ENCODE results near the gene PIGQ. TPM values are rescaled to one million over a fixed set of nuclear protein-coding genes. Genes with fewer than 3 reads are reported as not detected.

PIGQ gene
- total RNA-seq, 5 donors from 2014 or later (not counting 1 experiment from before 2014, with no cell fraction given), result 38.2 to 86.9 (median 63.1) TPM

DNA sequence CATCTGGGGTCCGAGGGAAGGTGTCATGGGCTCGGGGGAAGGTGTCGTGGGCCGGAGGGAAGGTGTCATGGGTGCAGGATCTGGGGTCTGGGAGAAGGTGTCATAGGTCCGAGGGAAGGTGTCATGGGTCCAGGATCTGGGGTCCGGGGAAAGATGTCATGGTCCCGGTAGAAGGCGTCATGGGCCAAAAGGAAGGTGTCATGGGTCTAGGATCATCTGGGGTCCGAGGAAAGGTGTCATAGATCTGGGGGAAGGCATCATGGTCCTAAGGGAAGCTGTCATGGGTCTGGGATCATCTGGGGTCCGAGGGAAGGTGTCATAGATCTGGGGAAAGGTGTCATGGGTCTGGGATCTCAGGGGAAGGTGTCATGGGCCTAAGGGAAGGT is 21.0 kb downstream of the PIGQ start:
- WGBS (ENCODE audit: insufficient coverage), result 55% methylated on average over 10 of the region's 10 CpGs
- H3K27ac Mint-ChIP-seq, result peak overlapping the region; percentile 50 to 71
- CTCF ChIA-PET, result no interaction called here

DNA sequence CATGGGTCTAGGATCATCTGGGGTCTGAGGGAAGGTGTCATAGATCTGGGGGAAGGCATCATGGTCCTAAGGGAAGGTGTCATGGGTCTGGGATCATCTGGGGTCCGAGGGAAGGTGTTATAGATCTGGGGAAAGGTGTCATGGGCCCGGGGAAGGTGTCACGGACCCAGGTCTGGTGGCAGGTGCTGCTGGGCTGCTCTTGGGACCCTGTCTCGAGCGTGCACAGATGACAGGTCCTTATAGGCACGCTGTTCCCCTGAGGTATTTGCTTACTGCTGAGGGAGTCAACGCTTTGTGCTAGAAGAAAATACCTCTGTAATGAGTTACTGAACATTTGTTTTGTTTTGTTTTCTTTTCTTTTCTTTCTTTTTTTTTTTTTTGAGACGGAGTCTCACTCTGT is 21.5 kb downstream of the PIGQ start:
- H3K27me3 Mint-ChIP-seq, result no peaks in the 10 kb centered on the region
- ATAC-seq (replicated peaks in 1 of 4) (no peak), DNase-seq (no peak)
- H3K36me3 Mint-ChIP-seq, result no peaks in the 10 kb centered on the region
- peaks cover 8 to 50% of the 10 kb centered on the region in 2 experiments for H3K4me1 ChIP-seq (ENCODE audit: control insufficient read depth in 1 of 2, extremely low read depth in 1 of 2, insufficient read depth in 2 of 2, low read length in 2 of 2)
- peaks cover 0 to 4% of the 10 kb centered on the region in 2 donors for H3K36me3 ChIP-seq (ENCODE audit: control insufficient read depth in 2 of 2, extremely low read depth in 1 of 2, insufficient read depth in 1 of 2, low read length in 1 of 2)
- peaks cover 0 to 13% of the 10 kb centered on the region in 2 experiments for H3K27me3 ChIP-seq (replicated peaks in 1 of 2; ENCODE audit: control insufficient read depth in 2 of 2, extremely low read depth in 1 of 2, insufficient read depth in 2 of 2, low read length in 1 of 2)
- H3K4me1 Mint-ChIP-seq, result peaks cover 38 to 54% (median 45%) of the 10 kb centered on the region in 3 donors
- H3K27ac Mint-ChIP-seq, result peak overlapping the region; percentile 50 to 71
- H3K9me3 Mint-ChIP-seq, result no peaks in the 10 kb centered on the region
- ChIA-PET CTCF (no interaction called here), POLR2A (no interaction called here)
- WGBS (ENCODE audit: insufficient coverage), result 78% methylated on average over 6 of the region's 8 CpGs
- H3K9me3 ChIP-seq, result no peaks in the 10 kb centered on the region
- no peak overlapping the region for H3K27ac ChIP-seq (ENCODE audit: low read length)
- H3K4me3 Mint-ChIP-seq, result peak overlapping the region; percentile 87 to 88 (median 88)
- no peak overlapping the region for H3K4me3 ChIP-seq (ENCODE audit: control insufficient read depth in 1 of 2, extremely low read depth in 1 of 2, low read length in 1 of 2)

More for the DNA sequence above, 21.0 kb downstream of the PIGQ start:
- DNase-seq (no peak), ATAC-seq (replicated peaks in 1 of 4) (no peak)
- H3K27me3 ChIP-seq (replicated peaks in 1 of 2; ENCODE audit: control insufficient read depth in 2 of 2, extremely low read depth in 1 of 2, insufficient read depth in 2 of 2, low read length in 1 of 2), result peaks cover 0 to 17% of the 10 kb centered on the region in 2 experiments
- Mint-ChIP-seq H3K27me3 (no peaks in the 10 kb centered on the region), H3K36me3 (no peaks in the 10 kb centered on the region), H3K4me3 (peak overlapping the region; percentile 87 to 88 (median 88)), H3K4me1 (peaks cover 40 to 52% (median 42%) of the 10 kb centered on the region in 3 donors), H3K9me3 (no peaks in the 10 kb centered on the region)
- peak overlapping the region; percentile 56 to 73 for H3K4me3 ChIP-seq (ENCODE audit: control insufficient read depth in 1 of 2, extremely low read depth in 1 of 2, low read length in 1 of 2)
- no peak overlapping the region for H3K27ac ChIP-seq (ENCODE audit: low read length)
- peaks cover 8 to 50% of the 10 kb centered on the region in 2 experiments for H3K4me1 ChIP-seq (ENCODE audit: control insufficient read depth in 1 of 2, extremely low read depth in 1 of 2, insufficient read depth in 2 of 2, low read length in 2 of 2)
- POLR2A ChIA-PET, result no interaction called here
- peaks cover 0 to 3% of the 10 kb centered on the region in 2 donors for H3K36me3 ChIP-seq (ENCODE audit: control insufficient read depth in 2 of 2, extremely low read depth in 1 of 2, insufficient read depth in 1 of 2, low read length in 1 of 2)
- no peaks in the 10 kb centered on the region for H3K9me3 ChIP-seq

DNA sequence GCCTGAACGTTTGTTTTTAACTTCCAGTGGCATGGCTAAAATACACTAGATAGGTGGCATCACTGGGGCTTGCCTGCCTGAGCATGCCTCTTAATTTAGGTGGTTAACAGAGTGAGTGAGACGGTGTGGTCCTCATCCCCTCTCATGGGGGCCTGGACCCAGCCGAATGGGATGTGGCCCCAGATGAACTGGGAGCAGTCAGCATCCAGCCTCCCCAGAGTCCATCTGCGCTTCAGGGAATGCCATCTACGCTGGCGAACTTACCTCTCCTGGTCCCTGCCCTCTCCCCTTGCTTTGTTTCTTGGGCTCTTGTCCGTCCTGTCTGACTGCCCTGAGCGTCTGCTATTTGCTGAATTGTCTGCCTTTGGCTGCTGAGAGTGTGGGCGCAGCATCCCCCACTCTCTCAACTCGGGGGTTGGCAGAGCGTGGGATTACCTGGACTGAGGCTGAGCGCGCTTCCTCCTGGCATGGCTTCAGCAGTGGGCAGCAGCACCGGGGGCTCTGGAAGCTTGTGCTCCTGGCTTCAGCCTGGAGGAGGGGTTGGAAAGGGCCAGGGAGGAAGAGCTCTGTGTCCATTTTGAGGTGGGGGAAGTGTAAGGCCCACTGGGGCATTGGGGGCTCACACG is 22.2 kb downstream of the PIGQ start:
- Mint-ChIP-seq H3K27ac (no peak overlapping the region), H3K4me1 (peaks cover 45 to 56% (median 46%) of the 10 kb centered on the region in 3 donors), H3K9me3 (no peaks in the 10 kb centered on the region), H3K27me3 (no peaks in the 10 kb centered on the region), H3K4me3 (peak overlapping the region; percentile 31 to 88 (median 87)), H3K36me3 (peaks cover 6% of the 10 kb centered on the region)
- ChIA-PET CTCF (no interaction called here), POLR2A (no interaction called here)
- ATAC-seq (replicated peaks in 1 of 4), result no peak
- Histone ChIP-seq H3K36me3 (ENCODE audit: control insufficient read depth in 2 of 2, extremely low read depth in 1 of 2, insufficient read depth in 1 of 2, low read length in 1 of 2) (peaks cover 0 to 8% of the 10 kb centered on the region in 2 donors), H3K27ac (ENCODE audit: low read length) (no peak overlapping the region), H3K4me3 (ENCODE audit: control insufficient read depth in 1 of 2, extremely low read depth in 1 of 2, low read length in 1 of 2) (no peak overlapping the region), H3K9me3 (no peaks in the 10 kb centered on the region), H3K4me1 (ENCODE audit: control insufficient read depth in 1 of 2, extremely low read depth in 1 of 2, insufficient read depth in 2 of 2, low read length in 2 of 2) (peaks cover 8 to 44% of the 10 kb centered on the region in 2 experiments), H3K27me3 (replicated peaks in 1 of 2; ENCODE audit: control insufficient read depth in 2 of 2, extremely low read depth in 1 of 2, insufficient read depth in 2 of 2, low read length in 1 of 2) (peaks cover 0 to 5% of the 10 kb centered on the region in 2 experiments)
- no peak for DNase-seq
- WGBS (ENCODE audit: insufficient coverage), result 96% methylated on average over 10 of the region's 15 CpGs

DNA sequence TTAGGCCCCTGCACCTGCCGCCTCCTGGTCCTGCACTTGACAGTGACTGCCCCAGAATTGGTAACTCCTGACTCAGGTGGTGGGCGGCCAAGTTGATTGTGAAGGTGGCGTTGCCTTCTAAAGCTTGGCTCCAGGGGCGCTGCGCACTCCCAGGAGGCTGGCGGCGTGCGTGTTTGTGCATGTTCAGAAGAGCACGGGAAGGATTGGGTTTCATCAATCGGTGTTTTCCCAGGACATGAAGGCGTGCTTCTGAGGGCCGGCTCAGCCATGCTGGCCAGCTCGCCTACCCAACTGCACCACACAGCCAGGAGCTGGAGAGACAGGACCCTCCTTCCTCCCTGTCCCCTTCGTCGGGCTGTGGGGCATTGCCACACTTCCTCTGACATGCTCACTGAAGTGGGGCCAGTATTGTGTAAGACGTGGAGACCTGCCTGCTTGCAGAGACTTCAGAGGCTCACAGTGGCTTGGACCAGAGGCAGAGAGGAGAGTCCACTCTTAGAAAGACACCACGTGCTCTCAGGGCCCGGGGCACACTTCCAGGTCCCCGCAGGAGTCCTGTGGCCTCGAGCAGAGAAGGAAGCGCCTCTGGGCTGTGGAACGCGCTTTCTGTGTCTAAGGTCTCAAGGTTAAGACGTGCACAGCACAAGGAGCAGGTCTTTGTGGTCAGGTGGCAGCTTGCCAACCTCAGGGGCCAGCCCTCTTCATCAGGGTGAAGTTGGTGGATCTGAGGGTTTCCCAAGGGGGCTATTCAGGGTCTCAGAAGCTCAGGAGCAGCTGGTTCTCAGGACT is 22.9 kb downstream of the PIGQ start:
- no peak for ATAC-seq (replicated peaks in 1 of 4)
- Histone ChIP-seq H3K27ac (ENCODE audit: low read length) (no peak overlapping the region), H3K4me1 (ENCODE audit: control insufficient read depth in 1 of 2, extremely low read depth in 1 of 2, insufficient read depth in 2 of 2, low read length in 2 of 2) (peaks cover 8 to 37% of the 10 kb centered on the region in 2 experiments), H3K9me3 (no peaks in the 10 kb centered on the region), H3K36me3 (ENCODE audit: control insufficient read depth in 2 of 2, extremely low read depth in 1 of 2, insufficient read depth in 1 of 2, low read length in 1 of 2) (peaks cover 0 to 8% of the 10 kb centered on the region in 2 donors), H3K27me3 (replicated peaks in 1 of 2; ENCODE audit: control insufficient read depth in 2 of 2, extremely low read depth in 1 of 2, insufficient read depth in 2 of 2, low read length in 1 of 2) (peaks cover 0 to 2% of the 10 kb centered on the region in 2 experiments), H3K4me3 (ENCODE audit: control insufficient read depth in 1 of 2, extremely low read depth in 1 of 2, low read length in 1 of 2) (no peak overlapping the region)
- no peak for DNase-seq
- POLR2A ChIA-PET, result no interaction called here
- Mint-ChIP-seq H3K4me3 (peak overlapping the region in 1 of 3 donors; percentile 87), H3K4me1 (peaks cover 42 to 54% (median 46%) of the 10 kb centered on the region in 3 donors), H3K36me3 (peaks cover 7% of the 10 kb centered on the region), H3K27me3 (no peaks in the 10 kb centered on the region), H3K27ac (no peak overlapping the region), H3K9me3 (no peaks in the 10 kb centered on the region)
- WGBS (ENCODE audit: insufficient coverage), result 85% methylated on average over 20 of the region's 24 CpGs
- CTCF ChIA-PET, result no interaction called here

GRCh38 chr16:593406-593805 is 23.6 kb downstream of the PIGQ start:
- Mint-ChIP-seq H3K4me1 (peaks cover 38 to 47% (median 41%) of the 10 kb centered on the region in 3 donors), H3K27ac (no peak overlapping the region)

DNA sequence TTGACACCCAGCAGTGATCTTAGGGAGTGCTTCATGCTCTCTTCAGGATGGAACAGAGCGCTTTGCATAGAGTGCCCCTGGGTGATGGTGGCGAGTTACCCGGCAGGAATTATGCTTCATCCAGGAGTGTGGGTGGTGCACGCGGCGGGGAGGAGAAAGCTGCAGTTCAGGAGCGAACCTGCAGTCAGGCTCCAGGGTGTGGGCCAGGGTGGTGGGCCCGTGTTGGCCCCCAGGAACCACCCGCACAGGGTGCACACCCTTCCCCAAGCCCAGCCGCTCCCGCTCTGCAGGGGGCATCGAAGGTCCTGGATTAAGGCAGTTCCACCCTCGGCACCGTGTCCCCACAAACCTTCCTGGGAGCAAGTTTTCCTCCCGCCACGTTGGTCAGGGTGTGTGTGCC is 24.0 kb downstream of the PIGQ start:
- Mint-ChIP-seq H3K27me3 (no peaks in the 10 kb centered on the region), H3K36me3 (peaks cover 7% of the 10 kb centered on the region), H3K4me1 (peaks cover 36 to 45% (median 38%) of the 10 kb centered on the region in 3 donors), H3K9me3 (no peaks in the 10 kb centered on the region), H3K27ac (no peak overlapping the region), H3K4me3 (no peak overlapping the region)
- DNase-seq (no peak), ATAC-seq (replicated peaks in 1 of 4) (no peak)
- Histone ChIP-seq H3K4me1 (ENCODE audit: control insufficient read depth in 1 of 2, extremely low read depth in 1 of 2, insufficient read depth in 2 of 2, low read length in 2 of 2) (peaks cover 3 to 26% of the 10 kb centered on the region in 2 experiments), H3K9me3 (no peaks in the 10 kb centered on the region), H3K27ac (ENCODE audit: low read length) (no peak overlapping the region), H3K4me3 (ENCODE audit: control insufficient read depth in 1 of 2, extremely low read depth in 1 of 2, low read length in 1 of 2) (no peak overlapping the region), H3K36me3 (ENCODE audit: control insufficient read depth in 2 of 2, extremely low read depth in 1 of 2, insufficient read depth in 1 of 2, low read length in 1 of 2) (peaks cover 1 to 8% of the 10 kb centered on the region in 2 donors), H3K27me3 (replicated peaks in 1 of 2; ENCODE audit: control insufficient read depth in 2 of 2, extremely low read depth in 1 of 2, insufficient read depth in 2 of 2, low read length in 1 of 2) (no peaks in the 10 kb centered on the region)
- ChIA-PET POLR2A (no interaction called here), CTCF (no interaction called here)
- WGBS (ENCODE audit: insufficient coverage), result 89% methylated on average over 14 of the region's 16 CpGs

More at GRCh38 chr16:593406-593805, 23.6 kb downstream of the PIGQ start:
- H3K36me3 Mint-ChIP-seq, result peaks cover 7% of the 10 kb centered on the region
- Histone ChIP-seq H3K4me1 (ENCODE audit: control insufficient read depth in 1 of 2, extremely low read depth in 1 of 2, insufficient read depth in 2 of 2, low read length in 2 of 2) (peaks cover 3 to 30% of the 10 kb centered on the region in 2 experiments), H3K27ac (ENCODE audit: low read length) (no peak overlapping the region), H3K27me3 (replicated peaks in 1 of 2; ENCODE audit: control insufficient read depth in 2 of 2, extremely low read depth in 1 of 2, insufficient read depth in 2 of 2, low read length in 1 of 2) (peaks cover 0 to 2% of the 10 kb centered on the region in 2 experiments), H3K9me3 (no peaks in the 10 kb centered on the region), H3K4me3 (ENCODE audit: control insufficient read depth in 1 of 2, extremely low read depth in 1 of 2, low read length in 1 of 2) (no peak overlapping the region), H3K36me3 (ENCODE audit: control insufficient read depth in 2 of 2, extremely low read depth in 1 of 2, insufficient read depth in 1 of 2, low read length in 1 of 2) (peaks cover 0 to 8% of the 10 kb centered on the region in 2 donors)
- DNase-seq (no peak), ATAC-seq (replicated peaks in 1 of 4) (no peak)
- H3K4me3 Mint-ChIP-seq, result no peak overlapping the region
- ChIA-PET POLR2A (no interaction called here), CTCF (no interaction called here)
- H3K9me3 Mint-ChIP-seq, result no peaks in the 10 kb centered on the region
- H3K27me3 Mint-ChIP-seq, result no peaks in the 10 kb centered on the region
- 90% methylated on average over 8 of the region's 9 CpGs for WGBS (ENCODE audit: insufficient coverage)
